ENCODE measurements around the gene NAA30.

DNA sequence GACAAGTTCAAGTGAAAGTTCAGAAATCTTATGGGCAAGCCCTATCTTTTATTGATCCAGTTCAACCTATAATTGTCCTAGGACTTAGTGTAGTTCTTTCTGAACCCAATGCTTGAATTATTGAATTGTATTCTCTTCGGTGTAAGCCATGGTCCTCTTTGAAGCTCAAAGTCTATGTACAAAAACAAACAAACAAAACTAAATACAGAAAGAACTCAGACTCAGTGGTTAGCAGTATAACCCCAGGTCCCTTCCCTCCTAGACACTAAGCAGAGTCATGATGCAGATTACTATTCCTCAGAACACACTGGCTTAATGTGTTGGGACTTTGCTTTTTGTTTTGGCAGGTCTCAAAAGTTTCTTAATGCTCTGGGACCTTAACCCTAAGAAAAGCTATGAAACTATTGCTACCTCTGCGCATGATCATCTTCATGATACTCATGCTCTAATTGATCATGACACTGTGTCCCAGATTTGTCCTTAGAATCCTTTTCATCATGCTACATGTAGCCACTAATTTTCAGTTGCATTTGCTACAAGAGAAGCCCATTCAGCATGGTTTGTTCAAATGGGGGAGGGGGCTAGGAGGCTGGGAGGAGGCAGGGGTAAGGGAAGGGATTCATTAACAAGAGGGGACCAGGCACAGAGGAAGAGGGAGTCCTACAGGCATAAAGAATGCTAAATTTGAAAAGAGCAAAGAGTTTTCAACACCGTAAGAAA, 35.1 kb upstream of the NAA30 start:
- TF ChIP-seq, protein P1, sequence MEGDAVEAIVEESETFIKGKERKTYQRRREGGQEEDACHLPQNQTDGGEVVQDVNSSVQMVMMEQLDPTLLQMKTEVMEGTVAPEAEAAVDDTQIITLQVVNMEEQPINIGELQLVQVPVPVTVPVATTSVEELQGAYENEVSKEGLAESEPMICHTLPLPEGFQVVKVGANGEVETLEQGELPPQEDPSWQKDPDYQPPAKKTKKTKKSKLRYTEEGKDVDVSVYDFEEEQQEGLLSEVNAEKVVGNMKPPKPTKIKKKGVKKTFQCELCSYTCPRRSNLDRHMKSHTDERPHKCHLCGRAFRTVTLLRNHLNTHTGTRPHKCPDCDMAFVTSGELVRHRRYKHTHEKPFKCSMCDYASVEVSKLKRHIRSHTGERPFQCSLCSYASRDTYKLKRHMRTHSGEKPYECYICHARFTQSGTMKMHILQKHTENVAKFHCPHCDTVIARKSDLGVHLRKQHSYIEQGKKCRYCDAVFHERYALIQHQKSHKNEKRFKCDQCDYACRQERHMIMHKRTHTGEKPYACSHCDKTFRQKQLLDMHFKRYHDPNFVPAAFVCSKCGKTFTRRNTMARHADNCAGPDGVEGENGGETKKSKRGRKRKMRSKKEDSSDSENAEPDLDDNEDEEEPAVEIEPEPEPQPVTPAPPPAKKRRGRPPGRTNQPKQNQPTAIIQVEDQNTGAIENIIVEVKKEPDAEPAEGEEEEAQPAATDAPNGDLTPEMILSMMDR (IDR thresholded peaks at IDR 0.05) = no peak
- no peak for TF ChIP-seq POLR2A (IDR thresholded peaks at IDR 0.05)

Data from body of pancreas (tissue), 4 donors.